Activated T-cell treated with anti-CD3 and anti-CD28 coated beads for 48 hours (primary cell): ENCODE measurements around the gene PERCC1.

Experiments
- DNase-seq: peaks from one replicate; pipeline ENCODE4 v3.0.0-alpha.2; 2020; ENCODE audit warnings: low read depth

Gene PERCC1

DNA sequence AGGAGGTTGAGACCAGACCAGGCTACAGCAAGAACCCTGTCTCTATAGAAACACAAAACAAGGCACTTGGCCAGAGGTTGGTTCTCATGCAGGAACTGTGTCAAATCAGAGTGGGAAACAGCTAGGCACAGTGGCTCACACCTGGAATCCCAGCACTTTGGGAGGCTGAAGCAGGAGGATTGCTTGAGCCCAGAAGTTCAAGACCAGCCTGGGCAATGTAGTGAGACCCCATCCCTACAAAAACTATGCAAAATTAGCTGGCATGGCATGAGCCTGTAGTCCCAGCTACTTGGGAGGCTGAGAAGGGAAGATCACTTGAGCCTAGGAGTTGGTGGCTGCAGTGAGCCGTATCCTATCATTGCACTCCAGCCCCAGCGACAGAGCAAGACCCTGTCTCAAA, 18.0 kb upstream of the PERCC1 start:
- no peak for DNase-seq

DNA sequence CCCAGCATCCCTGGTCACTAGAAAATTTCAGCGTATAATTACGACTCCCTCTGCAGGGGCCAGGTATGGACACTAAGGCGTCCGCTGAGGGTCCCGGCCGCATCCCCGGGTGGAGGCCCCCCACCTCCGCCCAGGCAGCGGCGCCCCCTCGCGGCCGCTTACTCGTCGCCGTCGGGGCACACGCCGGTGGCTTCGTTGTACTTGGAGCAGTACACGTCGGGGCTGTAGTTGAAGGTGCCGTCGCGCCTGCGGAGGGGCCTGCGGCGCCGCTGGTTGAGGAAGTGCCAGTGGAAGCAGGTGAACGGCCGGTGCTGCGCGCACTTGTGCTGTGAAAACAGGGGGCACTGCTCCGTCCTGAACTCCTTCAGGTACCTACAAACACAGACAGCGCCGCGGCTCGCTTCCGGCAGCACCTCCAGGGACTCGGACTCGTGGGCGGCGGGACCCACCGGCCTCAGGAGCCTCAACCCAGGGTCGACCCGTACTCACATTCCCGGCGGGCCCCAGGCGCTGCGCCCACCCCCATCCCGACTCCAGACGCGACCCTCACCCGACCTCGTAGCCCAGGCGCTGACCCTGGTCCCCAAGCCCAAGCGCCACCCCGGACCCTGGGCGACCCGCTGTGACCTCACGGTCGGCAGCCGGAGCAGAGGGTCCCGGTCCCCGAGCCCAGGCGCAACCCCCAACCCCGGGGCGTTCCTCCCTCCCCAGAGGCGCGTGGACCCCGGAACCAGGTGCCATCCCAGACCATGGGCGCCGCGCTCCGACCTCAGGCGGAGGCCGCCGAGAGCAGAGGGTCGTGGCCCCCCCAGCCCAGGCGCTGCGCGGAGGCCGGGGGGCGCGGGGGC, 17.0 kb upstream of the PERCC1 start:
- peak; percentile 73 for DNase-seq

DNA sequence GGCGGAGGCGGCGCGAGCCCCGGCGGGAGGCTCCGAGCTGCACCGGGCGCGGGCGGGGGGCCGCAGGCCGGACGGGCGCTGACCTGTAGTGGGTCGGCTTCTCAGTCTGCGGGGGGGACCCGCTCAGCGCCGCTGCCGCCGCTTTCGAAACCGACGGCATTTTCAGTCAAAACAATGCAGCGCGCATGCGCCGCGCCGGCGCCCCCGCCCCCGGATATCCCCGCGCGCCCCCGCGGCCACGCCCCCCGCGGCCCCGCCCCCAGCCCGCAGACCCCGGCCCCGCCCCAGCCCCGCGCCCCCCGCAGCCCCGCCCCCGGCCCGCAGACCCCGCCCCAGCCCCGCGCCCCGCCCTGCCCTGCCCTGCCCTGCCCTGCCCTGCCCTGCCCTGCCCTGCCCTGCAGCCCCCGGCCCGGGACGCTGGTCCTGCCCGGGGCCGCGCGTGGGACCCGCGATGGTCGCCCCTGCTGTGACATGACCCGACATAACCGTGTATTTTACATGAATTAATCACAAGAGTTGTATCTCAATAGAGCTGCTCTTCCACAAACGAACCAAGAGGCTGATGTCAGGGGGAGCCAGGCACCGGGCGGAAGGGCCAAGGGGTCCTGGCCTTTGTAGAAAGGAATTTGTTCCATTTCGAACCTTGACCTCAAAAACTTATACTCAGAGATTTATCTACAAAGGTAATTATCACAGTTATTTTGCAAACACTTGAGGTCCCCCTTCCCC, 16.2 kb upstream of the PERCC1 start, which contains the start of gene UNKL:
TSS of gene UNKL (minus strand) at position 173 of the 729 bp plus-strand sequence. CDS start at position 160, 13 bp downstream.
- peak; percentile 78 for DNase-seq

DNA sequence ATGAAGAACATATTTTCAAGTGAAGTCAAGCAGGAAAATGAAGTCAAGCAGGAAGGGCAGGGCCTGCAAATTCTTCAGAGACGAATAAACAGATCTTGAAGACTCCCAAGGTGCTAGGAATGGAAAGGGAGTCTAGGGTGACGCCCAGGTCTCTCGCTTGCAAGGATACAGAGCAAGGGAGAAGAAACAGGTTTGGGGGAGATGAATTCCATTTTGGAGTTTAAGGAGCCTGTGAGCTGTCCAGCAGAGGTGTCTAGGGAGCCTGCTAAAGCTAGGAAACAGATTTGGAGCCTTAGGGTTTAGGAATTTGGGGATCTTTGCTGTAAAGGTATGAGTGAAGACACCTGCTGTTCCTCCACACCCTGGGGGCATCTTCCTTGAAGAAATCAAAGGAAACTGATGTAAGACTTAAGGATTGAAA, 14.3 kb upstream of the PERCC1 start:
- DNase-seq, result no peak

DNA sequence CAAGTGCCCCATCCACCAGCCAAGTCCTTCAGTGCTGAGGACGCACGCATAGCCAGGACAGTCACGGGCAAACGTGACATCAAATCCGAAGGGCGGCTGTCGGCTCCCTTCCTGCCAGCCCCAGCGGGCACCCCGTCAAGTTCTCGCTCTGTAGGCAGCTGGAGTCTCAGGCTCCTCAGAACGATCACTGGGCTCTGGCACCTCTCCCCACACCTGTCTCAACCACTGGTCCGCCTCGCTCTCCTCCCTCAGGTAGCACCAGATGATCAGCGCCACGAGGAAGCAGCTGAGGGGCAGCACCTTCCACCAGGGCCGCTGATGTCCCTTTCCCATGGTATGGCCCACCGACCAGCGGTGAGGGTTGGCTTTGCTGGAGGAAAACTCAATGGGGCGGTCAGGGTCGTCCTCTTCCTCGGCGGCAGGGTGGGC, 10.8 kb upstream of the PERCC1 start:
- DNase-seq, result no peak

DNA sequence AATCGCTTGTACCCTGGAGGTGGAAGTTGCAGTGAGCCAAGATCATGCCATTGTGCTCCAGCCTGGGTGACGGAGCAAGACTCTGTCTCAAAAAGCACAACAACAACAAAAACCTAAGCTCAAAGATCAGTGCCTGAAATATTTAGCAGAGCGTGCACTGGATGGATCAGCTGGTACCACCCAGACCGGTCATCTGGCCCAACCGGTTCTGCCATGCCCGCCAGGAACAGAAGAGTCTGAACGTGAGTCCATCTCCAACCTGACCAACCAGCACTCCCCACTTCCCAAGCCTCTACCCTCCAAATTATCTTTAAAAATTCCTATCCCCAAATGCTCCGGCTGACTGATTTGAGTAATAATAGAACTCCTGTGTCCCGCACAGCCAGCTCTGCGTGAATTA, 8.8 kb upstream of the PERCC1 start:
- DNase-seq, result no peak

DNA sequence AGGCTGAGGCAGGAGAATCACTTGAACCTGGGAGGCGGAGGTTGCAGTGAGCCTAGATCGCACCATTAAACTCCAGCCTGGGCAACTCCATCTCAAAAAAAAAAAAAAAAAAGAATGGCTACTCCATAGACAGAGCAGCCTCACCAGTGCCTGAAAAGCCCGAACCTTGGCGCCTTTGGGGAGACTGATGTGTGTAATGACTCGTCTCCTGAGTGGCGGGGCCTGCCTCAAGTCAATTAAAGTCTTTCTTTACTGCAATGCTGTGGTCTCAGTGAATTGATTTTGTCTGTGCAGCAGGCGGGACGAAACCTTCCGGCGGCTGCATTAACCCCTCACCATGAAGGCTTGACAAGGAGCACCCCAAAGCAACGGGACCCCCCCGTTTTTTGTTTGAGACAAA, 6.8 kb upstream of the PERCC1 start:
- DNase-seq, result no peak

DNA sequence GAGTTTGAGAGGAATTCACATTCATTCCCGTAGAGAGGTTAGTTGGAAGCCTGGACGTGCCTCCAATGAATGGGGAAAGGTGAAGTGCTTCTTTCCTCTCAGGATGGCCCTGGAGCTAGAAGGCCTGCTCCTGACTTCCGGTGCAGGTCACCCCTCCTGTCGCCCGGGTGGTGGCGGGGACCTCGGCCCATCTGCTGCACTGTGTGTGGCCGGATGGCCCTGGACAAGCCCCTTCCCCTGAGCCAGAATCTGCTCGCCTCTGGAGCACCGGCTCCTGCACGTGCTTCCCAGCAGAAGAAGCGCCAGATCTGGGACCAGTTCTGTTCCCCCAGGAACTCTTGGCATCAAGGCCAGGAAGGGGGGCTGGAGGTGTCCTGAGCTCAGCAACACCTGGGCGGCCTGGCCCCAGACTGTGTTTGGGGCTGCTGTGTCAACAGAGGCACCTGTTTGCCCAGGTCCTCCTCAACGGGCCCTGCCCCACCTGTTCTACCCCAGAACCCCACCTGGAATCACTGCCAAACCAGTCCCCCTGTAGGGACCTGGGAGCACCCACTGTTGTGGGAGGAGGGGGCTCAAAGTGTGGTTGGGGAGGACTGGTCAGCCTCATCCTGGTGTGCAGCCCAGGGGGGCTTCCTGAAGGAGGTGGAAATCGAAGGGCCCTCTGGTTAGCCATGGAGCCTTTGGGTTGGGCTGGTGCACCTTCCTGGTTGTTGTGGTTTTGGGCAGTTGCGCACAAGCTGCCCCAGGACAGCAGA, 5.1 kb upstream of the PERCC1 start:
- DNase-seq, result no peak

DNA sequence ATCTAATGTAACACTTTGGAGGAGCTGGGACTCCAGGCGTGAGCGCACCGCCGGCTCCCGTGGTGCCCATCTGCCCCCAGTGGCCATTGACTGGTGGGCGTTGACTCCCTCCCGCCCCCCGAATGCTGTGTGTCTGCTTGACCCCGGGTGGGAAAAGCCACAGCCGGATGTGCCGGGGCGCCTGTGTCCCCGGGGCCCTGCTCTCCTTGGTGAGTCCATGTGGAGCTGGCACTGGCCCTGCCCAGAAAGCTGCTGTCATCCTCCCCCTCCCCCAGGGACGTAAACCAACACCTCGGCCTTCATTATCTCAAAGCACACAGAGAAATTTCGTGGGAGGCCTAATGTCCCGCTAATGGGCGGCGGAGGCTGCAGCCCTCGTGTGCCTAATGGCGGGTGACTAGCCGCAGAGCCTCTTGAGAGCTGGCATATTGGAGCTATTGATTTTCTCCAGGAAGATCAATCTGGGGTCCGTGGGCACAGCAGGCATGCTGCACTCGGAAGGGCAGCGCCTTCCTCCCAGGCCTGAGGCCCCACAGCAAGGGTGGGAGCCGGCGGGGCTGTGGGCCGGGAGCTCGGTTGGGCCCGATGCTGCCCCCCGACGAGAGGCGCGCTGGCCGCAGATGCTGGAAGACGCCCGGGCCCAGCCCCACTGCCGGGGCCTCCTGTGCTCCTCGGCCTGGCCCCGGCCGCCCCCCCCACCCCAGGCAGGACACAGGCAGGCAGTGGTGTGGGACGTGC, 4.0 kb upstream of the PERCC1 start:
- DNase-seq, result no peak

DNA sequence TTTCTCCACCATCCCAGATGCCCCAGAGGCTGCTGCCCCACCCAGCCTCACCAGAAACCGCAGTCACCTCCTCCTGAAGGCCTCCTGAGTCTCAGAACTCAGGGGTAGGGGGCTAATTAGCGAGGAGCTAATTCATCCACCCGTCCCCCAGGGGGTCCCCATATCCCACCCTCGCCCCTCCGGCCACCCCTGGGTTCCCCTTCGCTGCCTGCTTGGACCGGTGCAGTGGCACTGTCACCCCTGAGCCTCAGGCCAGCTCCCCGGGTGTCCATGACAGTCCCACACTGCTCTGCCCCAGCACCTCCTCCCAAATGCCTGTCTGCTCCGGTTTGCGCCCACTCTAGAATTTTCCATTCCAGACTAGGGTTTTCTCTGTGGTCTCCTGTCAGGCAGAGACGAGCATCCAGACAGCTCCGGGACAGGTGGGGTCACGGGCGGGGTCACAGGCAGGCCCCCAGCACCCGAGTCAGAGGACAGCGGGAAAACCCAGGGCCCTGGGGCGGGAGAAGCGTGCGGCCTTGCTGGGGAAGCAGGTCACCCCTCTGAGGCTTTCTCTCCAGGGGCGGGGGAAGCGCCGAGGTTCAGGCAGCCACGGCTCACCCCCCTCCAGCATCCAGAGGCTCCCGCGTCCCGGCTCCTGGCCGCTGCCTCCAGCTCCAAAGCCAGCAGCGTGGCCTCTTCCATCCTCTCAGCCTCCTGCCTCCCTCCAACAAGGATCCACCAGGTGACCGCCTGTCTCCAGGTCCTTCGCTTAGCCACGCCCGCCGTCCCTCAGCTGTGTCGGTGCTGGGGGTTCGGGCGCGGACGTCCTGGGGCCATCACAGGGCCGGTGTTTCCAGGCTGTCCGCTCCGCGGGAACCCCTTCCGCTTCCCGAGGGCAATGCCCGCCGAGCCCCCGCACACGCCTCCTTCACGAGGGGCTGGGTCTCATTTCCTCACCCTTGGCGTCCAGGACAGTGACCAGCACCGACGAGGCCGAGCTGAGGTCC, 3.1 kb upstream of the PERCC1 start:
- DNase-seq, result no peak

DNA sequence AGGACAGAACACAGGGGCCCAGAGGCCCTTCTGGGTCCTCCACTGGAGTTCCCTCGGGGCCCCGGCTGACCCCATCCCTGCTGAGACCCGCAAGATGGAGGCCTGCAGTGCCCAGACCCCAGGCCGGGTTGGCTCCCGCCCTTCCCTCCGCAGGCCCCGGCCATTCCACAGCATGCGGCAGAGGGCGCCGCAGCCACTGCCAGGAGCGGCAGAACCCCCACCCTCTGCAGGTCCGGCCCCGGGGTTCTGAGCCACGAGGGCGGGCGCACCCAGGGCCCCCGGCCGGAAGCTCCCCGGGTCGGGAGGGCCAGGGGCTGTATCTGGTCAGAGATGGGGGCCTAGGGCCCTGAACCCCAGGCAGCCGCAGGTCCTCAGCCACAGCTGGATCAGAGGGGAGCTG, 2.4 kb upstream of the PERCC1 start:
- peak; percentile 57 for DNase-seq

DNA sequence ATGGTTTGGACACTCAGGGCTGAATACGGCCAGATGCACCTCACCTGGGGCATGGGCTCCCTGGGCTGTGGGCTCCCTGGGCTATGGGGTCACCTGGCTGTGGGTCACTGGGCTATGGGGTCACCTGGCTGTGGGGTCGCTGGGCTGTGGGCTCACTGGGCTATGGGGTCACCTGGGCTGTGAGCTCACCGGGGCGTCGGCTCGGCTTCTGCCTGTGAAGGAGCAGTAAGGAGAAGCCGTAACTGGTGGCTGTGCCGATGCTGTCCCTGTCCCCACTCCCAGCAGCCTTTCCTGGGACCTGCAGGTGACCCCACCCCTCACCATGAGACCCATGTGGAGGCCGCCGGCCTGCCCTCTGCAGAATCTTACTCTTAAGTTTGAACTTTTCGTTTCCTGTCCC, 1.9 kb upstream of the PERCC1 start:
- no peak for DNase-seq

DNA sequence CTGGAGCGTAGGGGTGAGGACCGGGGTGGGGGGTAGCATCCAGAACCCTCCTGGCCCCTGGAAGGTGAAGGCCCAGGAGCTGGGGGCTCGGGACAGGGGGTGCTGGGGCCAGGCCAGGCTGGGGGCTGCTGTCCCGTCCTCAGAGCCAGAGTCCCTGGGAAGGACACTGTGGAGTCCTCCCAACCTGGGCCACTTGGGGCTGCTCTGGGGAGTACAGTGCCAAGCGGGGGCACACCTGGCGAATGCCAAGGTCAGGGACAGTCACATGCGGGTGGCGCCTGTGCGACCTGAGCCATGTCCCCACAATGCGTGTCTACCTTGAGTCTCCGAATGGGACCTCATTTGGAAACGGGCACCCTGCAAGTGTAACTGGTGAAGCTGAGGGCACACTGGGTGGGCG, 1.2 kb upstream of the PERCC1 start:
- no peak for DNase-seq

DNA sequence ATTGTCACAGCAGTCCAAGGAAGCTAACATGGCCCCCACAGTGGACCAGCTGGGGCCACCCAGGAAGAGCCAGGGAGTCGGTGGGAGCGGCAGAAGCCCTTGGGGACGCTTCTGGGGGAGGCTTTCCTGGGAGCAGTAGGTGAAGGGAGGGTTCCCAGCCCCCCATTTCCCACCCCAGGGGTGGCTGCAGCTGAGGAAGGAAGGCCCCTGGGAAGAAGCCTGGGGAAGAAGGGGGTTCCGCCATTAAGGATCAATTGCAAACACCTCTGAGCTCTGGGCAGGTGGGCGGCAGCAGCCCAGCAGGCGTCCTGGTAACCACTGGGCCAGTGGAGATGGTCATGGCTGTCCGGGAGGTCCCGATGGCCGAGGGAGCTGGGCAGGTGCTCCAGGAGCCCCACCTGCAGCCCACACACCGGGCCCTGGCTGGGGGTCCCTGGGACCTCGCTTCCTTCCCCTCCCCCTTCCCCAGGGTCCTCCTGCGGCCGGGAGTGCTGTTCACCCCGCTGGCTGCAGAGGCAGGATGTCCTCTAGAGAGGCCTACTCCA, 592 bp upstream of the PERCC1 start:
- DNase-seq, result no peak

DNA sequence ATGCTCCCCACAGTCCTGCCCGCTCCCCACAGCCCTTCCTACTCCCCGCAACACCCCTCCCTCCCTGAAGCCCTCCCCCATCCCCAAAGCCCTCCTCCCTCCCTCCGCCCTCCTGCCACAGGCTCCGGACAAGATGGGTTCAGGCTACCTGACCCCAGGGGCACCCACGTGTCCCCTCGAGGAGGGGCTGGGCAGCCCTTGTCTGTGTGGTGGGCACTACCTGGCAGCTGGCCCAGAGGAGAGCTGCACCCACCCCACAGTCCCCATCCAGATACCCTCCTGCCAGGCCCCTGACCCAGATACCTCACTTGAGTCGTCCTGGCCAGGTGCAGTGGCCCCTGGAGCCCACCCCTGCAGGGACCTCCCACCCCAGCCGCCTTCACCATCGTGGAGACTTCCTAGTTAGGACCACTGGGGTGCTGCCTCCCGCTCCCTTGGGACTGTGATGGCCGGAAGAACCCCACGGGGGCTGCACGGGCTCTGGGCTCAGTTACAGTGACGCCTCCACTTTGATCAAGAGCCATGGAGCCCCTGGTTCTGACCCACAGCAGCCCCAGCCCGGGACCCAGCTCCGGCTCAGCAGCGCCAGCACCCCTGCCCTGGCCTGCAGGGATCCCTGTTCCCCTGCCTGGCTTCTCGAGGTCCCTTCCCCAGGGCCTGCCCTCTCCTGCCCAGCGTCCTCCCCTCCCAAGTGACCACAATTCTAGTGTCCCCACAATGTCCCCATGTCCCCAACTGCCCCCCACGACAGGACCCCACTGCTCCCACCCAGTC, 806 bp downstream of the PERCC1 start:
- no peak for DNase-seq

DNA sequence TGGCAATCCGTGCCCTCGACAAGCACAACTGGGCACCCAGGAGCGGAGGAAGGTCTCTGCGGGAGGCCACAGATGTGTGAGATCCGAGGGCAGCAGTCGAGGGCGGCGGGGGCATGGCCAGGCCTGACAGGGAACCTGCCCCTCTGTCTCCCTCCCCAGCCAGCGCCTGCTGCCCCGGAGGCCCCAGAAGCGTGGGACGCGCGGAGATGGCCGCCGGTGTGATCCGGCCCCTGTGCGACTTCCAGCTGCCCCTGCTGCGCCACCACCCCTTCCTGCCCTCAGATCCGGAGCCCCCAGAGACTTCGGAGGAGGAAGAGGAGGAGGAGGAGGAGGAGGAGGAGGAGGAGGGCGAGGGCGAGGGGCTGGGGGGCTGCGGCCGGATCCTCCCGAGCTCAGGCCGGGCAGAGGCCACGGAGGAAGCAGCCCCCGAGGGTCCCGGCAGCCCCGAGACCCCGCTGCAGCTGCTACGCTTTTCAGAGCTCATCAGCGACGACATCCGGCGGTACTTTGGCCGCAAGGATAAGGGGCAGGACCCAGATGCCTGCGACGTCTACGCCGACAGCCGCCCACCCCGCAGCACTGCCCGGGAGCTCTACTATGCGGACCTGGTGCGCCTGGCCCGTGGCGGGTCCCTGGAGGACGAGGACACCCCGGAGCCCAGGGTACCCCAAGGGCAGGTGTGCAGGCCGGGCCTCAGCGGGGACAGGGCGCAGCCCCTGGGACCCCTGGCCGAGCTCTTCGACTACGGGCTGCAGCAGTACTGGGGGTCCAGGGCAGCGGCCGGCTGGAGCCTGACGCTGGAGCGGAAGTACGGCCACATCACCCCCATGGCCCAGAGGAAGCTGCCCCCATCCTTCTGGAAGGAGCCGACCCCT, 1.7 kb downstream of the PERCC1 start:
- DNase-seq, result no peak

DNA sequence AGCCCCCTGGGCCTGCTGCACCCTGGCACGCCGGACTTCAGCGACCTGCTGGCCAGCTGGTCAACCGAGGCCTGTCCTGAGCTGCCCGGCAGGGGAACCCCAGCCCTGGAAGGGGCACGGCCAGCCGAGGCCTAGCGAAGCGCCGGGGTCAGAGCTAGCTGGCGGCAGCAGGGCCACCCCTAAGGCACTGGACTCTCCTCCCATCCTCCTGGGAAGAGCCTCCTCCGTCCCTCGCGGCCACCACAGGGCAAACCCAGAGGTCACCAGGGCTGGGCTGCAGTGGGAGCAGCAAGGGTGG, 2.3 kb downstream of the PERCC1 start:
- no peak for DNase-seq

DNA sequence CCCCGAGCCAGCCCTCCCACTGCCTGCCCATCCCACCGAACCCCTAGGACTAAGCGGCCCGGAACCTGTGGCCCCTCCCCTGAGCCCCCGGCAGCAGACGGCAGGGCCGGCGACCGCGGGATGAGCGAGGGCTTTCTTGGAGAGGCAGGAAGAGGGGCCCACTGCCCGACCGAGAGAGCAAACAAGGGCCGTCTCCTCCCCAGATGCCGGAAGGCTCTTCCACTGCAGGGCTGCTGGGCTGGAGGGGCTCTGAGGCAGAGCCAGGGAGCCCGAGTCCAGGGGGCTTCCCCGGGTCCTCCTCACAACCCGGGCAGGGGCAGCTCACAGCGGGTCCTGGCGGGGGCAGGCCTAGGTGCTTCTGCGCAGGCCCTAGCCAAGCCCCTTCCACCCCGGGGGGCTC, 2.9 kb downstream of the PERCC1 start:
- DNase-seq, result no peak
